ENCODE measurements around the gene LRRC75A.

DNA sequence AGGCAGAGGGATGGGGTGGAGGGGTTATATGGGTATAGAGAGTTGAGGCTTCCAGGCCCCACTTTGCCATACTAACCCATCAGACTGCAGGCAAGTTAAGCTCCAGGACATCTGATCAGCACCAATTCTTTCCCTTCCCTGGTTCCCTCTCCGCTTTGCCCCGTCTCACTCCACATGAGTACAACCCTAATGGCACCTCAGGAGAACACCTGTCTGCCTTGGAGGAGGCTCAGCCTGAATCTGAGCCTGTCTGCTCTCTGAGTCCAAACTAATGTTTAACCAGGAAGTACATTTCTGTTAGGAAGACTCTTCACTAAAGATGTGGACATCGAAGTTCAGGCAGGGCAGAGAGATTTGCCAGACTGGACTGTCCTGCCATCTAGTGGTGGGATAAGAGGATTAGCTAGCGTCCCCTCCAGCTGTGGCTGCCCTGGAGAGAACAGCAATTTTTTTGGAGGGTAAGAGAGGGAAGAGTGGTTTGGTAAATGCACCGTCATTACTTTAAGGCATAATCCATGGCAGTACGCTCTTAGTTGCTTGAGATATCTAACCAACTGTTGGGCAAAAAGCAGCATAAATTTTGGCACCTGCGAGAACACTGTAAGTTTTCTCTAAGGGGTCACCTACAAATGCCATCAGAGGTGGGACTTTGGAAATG is 29.2 kb upstream of the LRRC75A start:
- TF ChIP-seq CTCF (conservative IDR thresholded peaks at IDR 0.05; ENCODE audit: low read depth in 2 of 2) (peak; percentile 96), POLR2AphosphoS5 (IDR thresholded peaks at IDR 0.05; ENCODE audit: low read depth) (no peak), NANOG (IDR thresholded peaks at IDR 0.05; ENCODE audit: borderline replicate concordance) (no peak), EZH2phosphoT487 (IDR thresholded peaks at IDR 0.05; ENCODE audit: unreplicated experiment) (no peak)
- TF ChIP-seq, protein P1, sequence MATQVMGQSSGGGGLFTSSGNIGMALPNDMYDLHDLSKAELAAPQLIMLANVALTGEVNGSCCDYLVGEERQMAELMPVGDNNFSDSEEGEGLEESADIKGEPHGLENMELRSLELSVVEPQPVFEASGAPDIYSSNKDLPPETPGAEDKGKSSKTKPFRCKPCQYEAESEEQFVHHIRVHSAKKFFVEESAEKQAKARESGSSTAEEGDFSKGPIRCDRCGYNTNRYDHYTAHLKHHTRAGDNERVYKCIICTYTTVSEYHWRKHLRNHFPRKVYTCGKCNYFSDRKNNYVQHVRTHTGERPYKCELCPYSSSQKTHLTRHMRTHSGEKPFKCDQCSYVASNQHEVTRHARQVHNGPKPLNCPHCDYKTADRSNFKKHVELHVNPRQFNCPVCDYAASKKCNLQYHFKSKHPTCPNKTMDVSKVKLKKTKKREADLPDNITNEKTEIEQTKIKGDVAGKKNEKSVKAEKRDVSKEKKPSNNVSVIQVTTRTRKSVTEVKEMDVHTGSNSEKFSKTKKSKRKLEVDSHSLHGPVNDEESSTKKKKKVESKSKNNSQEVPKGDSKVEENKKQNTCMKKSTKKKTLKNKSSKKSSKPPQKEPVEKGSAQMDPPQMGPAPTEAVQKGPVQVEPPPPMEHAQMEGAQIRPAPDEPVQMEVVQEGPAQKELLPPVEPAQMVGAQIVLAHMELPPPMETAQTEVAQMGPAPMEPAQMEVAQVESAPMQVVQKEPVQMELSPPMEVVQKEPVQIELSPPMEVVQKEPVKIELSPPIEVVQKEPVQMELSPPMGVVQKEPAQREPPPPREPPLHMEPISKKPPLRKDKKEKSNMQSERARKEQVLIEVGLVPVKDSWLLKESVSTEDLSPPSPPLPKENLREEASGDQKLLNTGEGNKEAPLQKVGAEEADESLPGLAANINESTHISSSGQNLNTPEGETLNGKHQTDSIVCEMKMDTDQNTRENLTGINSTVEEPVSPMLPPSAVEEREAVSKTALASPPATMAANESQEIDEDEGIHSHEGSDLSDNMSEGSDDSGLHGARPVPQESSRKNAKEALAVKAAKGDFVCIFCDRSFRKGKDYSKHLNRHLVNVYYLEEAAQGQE (IDR thresholded peaks at IDR 0.05; ENCODE audit: unreplicated experiment), result no peak
